Liver (tissue), 9 donors: ENCODE measurements around the gene RAB34. TPM values are rescaled to one million over a fixed set of nuclear protein-coding genes. Genes with fewer than 3 reads are reported as not detected.

Source experiments
- DNase-seq: peaks from one replicate; pipeline ENCODE4 v3.0.0-alpha.2; 2017; ENCODE audit warnings: low spot score
- H3K27ac ChIP-seq, 2 donors: one replicate each; pipeline ENCODE4 v1.7.0; 2013; ENCODE audit warnings: inconsistent platforms in 2 of 2, low read length in 2 of 2, control low read depth in 1 of 2, low read depth in 1 of 2, mild to moderate bottlenecking in 1 of 2
- H3K27me3 ChIP-seq, 4 donors: one replicate each; pipeline versions ENCODE4 v1.6.1 to v1.7.0; 2013; ENCODE audit warnings: low read length in 3 of 4, inconsistent platforms in 1 of 4, mild to moderate bottlenecking in 1 of 4, moderate library complexity in 1 of 4; ENCODE audit not compliant: control insufficient read depth in 4 of 4, insufficient read depth in 4 of 4
- H3K36me3 ChIP-seq, 4 donors: one replicate each; pipeline versions ENCODE4 v1.6.1 to v1.7.0; 2013; ENCODE audit warnings: low read length in 3 of 4, mild to moderate bottlenecking in 3 of 4, low read depth in 1 of 4, moderate library complexity in 1 of 4; ENCODE audit not compliant: control insufficient read depth in 4 of 4, insufficient read depth in 3 of 4
- H3K4me1 ChIP-seq, 4 donors: one replicate each; pipeline versions ENCODE4 v1.6.1 to v1.7.0; 2013; ENCODE audit warnings: low read length in 3 of 4, mild to moderate bottlenecking in 3 of 4, moderate library complexity in 1 of 4; ENCODE audit not compliant: control insufficient read depth in 4 of 4, insufficient read depth in 4 of 4
- H3K4me3 ChIP-seq, 3 donors: one replicate each; pipeline versions ENCODE4 v1.6.1 to v1.7.0; 2013; ENCODE audit warnings: low read length in 3 of 3, control low read depth in 1 of 3, low read depth in 1 of 3, mild to moderate bottlenecking in 1 of 3
- H3K9ac ChIP-seq, 2 donors: one replicate each; pipeline ENCODE4 v1.7.0; 2013; ENCODE audit warnings: low read length in 2 of 2, mild to moderate bottlenecking in 2 of 2, moderate library complexity in 2 of 2, control low read depth in 1 of 2, low read depth in 1 of 2
- H3K9me3 ChIP-seq, 4 donors: one replicate each; pipeline versions ENCODE4 v1.6.1 to v1.7.0; 2013; ENCODE audit warnings: low read length in 3 of 4; ENCODE audit not compliant: control insufficient read depth in 4 of 4
- CTCF ChIP-seq: fragments of 150-350 bp; IDR thresholded peaks from 2 replicates; pipeline ENCODE4 v1.5.1; 2017; ENCODE audit warnings: improper control_type of control experiment, low read depth, low read length; ENCODE audit not compliant: missing input control
- FOXA1 ChIP-seq: IDR thresholded peaks from 2 replicates; pipeline ENCODE4 v1.6.1; 2016; ENCODE audit warnings: antibody characterized with exemption
- FOXA2 ChIP-seq: IDR thresholded peaks from 2 replicates; pipeline ENCODE4 v1.6.1; 2016; ENCODE audit warnings: antibody characterized with exemption
- GABPA ChIP-seq, 2 donors: IDR thresholded peaks in 1 of 2; conservative IDR thresholded peaks in 1 of 2; 2 replicates each; pipeline ENCODE4 v1.6.1; 2016; ENCODE audit warnings: antibody characterized with exemption in 2 of 2, mild to moderate bottlenecking in 1 of 2, moderate library complexity in 1 of 2
- HNF4G ChIP-seq: IDR thresholded peaks from 2 replicates; pipeline ENCODE4 v1.6.1; 2016; ENCODE audit warnings: antibody characterized with exemption
- JUND ChIP-seq, 2 donors: IDR thresholded peaks; 2 replicates each; pipeline ENCODE4 v1.6.1; 2016; ENCODE audit warnings: antibody characterized with exemption in 2 of 2
- NR2F2 ChIP-seq: IDR thresholded peaks from 2 replicates; pipeline ENCODE4 v1.6.1; 2016; ENCODE audit warnings: antibody characterized with exemption
- RAD21 ChIP-seq, 2 donors: IDR thresholded peaks; 2 replicates each; pipeline ENCODE4 v1.6.1; 2016; ENCODE audit warnings: antibody characterized with exemption in 2 of 2, mild to moderate bottlenecking in 2 of 2
- RXRA ChIP-seq, 2 donors: IDR thresholded peaks; 2 replicates each; pipeline ENCODE4 v1.6.1; 2017 to 2018; ENCODE audit warnings: antibody characterized with exemption in 2 of 2, mild to moderate bottlenecking in 1 of 2
- SP1 ChIP-seq: IDR thresholded peaks from 2 replicates; pipeline ENCODE4 v1.6.1; 2018; ENCODE audit warnings: antibody characterized with exemption, mild to moderate bottlenecking
- TAF1 ChIP-seq: conservative IDR thresholded peaks from 2 replicates; pipeline ENCODE4 v1.6.1; 2016; ENCODE audit warnings: antibody characterized with exemption, mild to moderate bottlenecking
- YY1 ChIP-seq: IDR thresholded peaks from 2 replicates; pipeline ENCODE4 v1.6.1; 2016; ENCODE audit warnings: antibody characterized with exemption, mild to moderate bottlenecking
- ZBTB33 ChIP-seq: IDR thresholded peaks from 2 replicates; pipeline ENCODE4 v1.6.1; 2016; ENCODE audit warnings: antibody characterized with exemption
- WGBS: extraction: QIAGEN DNeasy Blood & Tissue Kit; methylation state at CpG from one replicate; pipeline ENCODE4 v1.1.7; 2013; 5-methylcytosine and 5-hydroxymethylcytosine counted together
- polyA plus RNA-seq, 2 donors: library from polyadenylated mRNA; stranded (reverse) in 1 of 2; unstranded in 1 of 2; fragments of 200-250 nt in 1 of 2; fragments of >200 nt in 1 of 2; fragmentation: Nextera tagmentation in 1 of 2; extraction: Ambion mirVana in 1 of 2; gene quantifications; one replicate each; pipeline versions ENCODE4 v1.2.1 to v1.2.3, GENCODE V29; 2013 to 2015
- total RNA-seq, 2 donors: library from RNA; depleted of rRNA; stranded (reverse); fragments of >200 nt; gene quantifications; one replicate each; pipeline ENCODE4 v1.2.3, GENCODE V29; 2014
- TF ChIP-seq, protein P1 (sequence below): IDR thresholded peaks from 2 replicates; pipeline ENCODE4 v1.6.1; 2016; ENCODE audit warnings: antibody characterized with exemption, mild to moderate bottlenecking
- TF ChIP-seq, protein P2 (sequence below): IDR thresholded peaks from 2 replicates; pipeline ENCODE4 v1.6.1; 2016; ENCODE audit warnings: antibody characterized with exemption
- TF ChIP-seq, protein P3 (sequence below): IDR thresholded peaks from 2 replicates; pipeline ENCODE4 v1.6.1; 2016; ENCODE audit warnings: antibody characterized with exemption
- donor health status: healthy.
- donor health status: healthy.
- donor health status: healthy.
- donor health status: healthy.
- donor health status: healthy.

RAB34 gene
- total and polyA plus RNA-seq, 4 donors, result 4.5 to 14.3 (median 7.6) TPM

GRCh38 chr17:28675490-28675889 lies 42.2 kb downstream of the RAB34 start (continued):
- no peak for TF ChIP-seq ZBTB33

DNA sequence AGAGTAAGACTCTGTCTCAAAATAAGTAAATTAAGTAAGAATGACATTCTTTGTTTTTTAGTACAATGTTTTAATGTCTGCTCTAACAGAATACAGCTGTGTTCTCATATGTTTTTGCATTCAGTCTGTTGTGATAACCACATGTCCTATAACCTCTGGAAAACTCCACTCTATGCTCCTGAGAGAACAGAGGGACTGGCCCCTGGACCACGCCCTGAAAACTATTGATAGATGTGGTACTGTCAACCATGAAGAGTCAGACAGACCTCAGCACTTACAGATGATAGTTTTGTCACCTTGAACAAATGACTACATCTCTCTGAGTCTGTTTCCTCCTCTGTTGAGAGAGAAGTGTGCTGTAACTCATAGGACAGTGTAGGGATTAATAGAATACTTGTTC lies 47.8 kb downstream of the RAB34 start:
- peaks cover 13 to 65% (median 45%) of the 10 kb centered on the region in 4 donors for H3K36me3 ChIP-seq
- 98% methylated on average over 1 of the region's 1 CpG for WGBS
- TF ChIP-seq, protein P1, sequence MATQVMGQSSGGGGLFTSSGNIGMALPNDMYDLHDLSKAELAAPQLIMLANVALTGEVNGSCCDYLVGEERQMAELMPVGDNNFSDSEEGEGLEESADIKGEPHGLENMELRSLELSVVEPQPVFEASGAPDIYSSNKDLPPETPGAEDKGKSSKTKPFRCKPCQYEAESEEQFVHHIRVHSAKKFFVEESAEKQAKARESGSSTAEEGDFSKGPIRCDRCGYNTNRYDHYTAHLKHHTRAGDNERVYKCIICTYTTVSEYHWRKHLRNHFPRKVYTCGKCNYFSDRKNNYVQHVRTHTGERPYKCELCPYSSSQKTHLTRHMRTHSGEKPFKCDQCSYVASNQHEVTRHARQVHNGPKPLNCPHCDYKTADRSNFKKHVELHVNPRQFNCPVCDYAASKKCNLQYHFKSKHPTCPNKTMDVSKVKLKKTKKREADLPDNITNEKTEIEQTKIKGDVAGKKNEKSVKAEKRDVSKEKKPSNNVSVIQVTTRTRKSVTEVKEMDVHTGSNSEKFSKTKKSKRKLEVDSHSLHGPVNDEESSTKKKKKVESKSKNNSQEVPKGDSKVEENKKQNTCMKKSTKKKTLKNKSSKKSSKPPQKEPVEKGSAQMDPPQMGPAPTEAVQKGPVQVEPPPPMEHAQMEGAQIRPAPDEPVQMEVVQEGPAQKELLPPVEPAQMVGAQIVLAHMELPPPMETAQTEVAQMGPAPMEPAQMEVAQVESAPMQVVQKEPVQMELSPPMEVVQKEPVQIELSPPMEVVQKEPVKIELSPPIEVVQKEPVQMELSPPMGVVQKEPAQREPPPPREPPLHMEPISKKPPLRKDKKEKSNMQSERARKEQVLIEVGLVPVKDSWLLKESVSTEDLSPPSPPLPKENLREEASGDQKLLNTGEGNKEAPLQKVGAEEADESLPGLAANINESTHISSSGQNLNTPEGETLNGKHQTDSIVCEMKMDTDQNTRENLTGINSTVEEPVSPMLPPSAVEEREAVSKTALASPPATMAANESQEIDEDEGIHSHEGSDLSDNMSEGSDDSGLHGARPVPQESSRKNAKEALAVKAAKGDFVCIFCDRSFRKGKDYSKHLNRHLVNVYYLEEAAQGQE, result no peak
- TF ChIP-seq SP1 (no peak), ZBTB33 (no peak), RAD21 (IDR thresholded peaks at IDR 0.05) (no peak), JUND (IDR thresholded peaks at IDR 0.05) (no peak), NR2F2 (no peak), FOXA2 (no peak), GABPA (IDR thresholded peaks at IDR 0.05 in 1 of 2, conservative IDR thresholded peaks at IDR 0.05 in 1 of 2) (no peak), RXRA (IDR thresholded peaks at IDR 0.05) (no peak)
- TF ChIP-seq, protein P2, sequence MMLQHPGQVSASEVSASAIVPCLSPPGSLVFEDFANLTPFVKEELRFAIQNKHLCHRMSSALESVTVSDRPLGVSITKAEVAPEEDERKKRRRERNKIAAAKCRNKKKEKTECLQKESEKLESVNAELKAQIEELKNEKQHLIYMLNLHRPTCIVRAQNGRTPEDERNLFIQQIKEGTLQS, result no peak
- TF ChIP-seq, protein P3, sequence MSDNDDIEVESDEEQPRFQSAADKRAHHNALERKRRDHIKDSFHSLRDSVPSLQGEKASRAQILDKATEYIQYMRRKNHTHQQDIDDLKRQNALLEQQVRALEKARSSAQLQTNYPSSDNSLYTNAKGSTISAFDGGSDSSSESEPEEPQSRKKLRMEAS, result no peak

DNA sequence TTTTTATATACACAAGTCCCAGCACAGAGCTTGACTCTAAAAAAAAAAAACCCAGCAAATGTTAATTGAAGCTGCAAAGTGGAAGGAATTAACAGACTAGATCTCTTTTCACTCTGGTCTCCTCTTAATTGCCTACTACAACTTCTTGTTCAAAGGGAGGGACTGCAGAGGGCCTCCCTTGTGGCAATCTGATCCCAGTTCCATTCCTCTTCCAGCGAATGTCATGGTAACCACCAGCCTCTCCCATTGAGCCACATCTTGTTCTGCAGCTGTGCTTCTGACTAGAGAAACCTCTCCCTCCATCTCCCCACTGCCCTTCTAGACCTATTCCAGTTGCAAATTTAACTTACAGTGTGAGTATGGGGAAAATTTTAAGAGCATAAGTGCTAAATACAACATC lies 49.8 kb downstream of the RAB34 start:
- H3K27ac ChIP-seq, result no peak overlapping the region
- 92% methylated on average over 1 of the region's 1 CpG for WGBS
- H3K27me3 ChIP-seq, result no peaks in the 10 kb centered on the region
- H3K36me3 ChIP-seq, result peaks cover 5 to 44% (median 25%) of the 10 kb centered on the region in 4 donors
- DNase-seq, result no peak
- H3K9me3 ChIP-seq, result no peaks in the 10 kb centered on the region
- H3K4me1 ChIP-seq, result peaks cover 6 to 17% (median 11%) of the 10 kb centered on the region in 4 donors
- H3K4me3 ChIP-seq, result no peak overlapping the region
- no peak overlapping the region for H3K9ac ChIP-seq
- TF ChIP-seq GABPA (IDR thresholded peaks at IDR 0.05 in 1 of 2, conservative IDR thresholded peaks at IDR 0.05 in 1 of 2), result no peak
- TF ChIP-seq, protein P2, result no peak
- TF ChIP-seq TAF1, result no peak
- TF ChIP-seq JUND (IDR thresholded peaks at IDR 0.05), result no peak
- TF ChIP-seq FOXA2, result no peak
- no peak for TF ChIP-seq CTCF
- no peak for TF ChIP-seq ZBTB33
- no peak for TF ChIP-seq HNF4G
- no peak for TF ChIP-seq SP1
- no peak for TF ChIP-seq FOXA1
- TF ChIP-seq RAD21 (IDR thresholded peaks at IDR 0.05), result no peak
- TF ChIP-seq, protein P3, result no peak
- no peak for TF ChIP-seq YY1

More for the DNA sequence above, 47.8 kb downstream of the RAB34 start:
- no peak for DNase-seq
- Histone ChIP-seq H3K4me3 (no peak overlapping the region), H3K27me3 (no peaks in the 10 kb centered on the region), H3K9me3 (no peaks in the 10 kb centered on the region), H3K4me1 (peaks cover 0 to 2% (median under 1%) of the 10 kb centered on the region in 4 donors), H3K27ac (no peak overlapping the region), H3K9ac (no peak overlapping the region)
